ENCODE data around the gene JADE2.

The JADE2 gene

GRCh38 chr5:134572811-134573210 is 47.3 kb downstream of the JADE2 start:
- no peak for DNase-seq

GRCh38 chr5:134574521-134574920 is 49.1 kb downstream of the JADE2 start:
- DNase-seq: no peak

GRCh38 chr5:134575316-134575715 is 49.8 kb downstream of the JADE2 start:
- DNase-seq: no peak

GRCh38 chr5:134576386-134577021 is 51.0 kb downstream of the JADE2 start:
- DNase-seq: no peak

- no peak for DNase-seq
Measured at GRCh38 chr5:134577022-134577795, 51.7 kb downstream of the JADE2 start.

GRCh38 chr5:134577796-134578577 is 52.5 kb downstream of the JADE2 start:
- peak; percentile 79 for DNase-seq

- DNase-seq: no peak
Measured at GRCh38 chr5:134578578-134579283, 53.3 kb downstream of the JADE2 start.

GRCh38 chr5:134579284-134579771 is 53.9 kb downstream of the JADE2 start:
- no peak for DNase-seq

- no peak for DNase-seq
Measured at GRCh38 chr5:134580001-134580460, 54.6 kb downstream of the JADE2 start.

- DNase-seq: no peak
Measured at GRCh38 chr5:134581241-134581981, 55.9 kb downstream of the JADE2 start.

- DNase-seq: no peak
Measured at GRCh38 chr5:134582281-134582680, 56.8 kb downstream of the JADE2 start.

GRCh38 chr5:134582941-134583340 is 57.5 kb downstream of the JADE2 start:
- no peak for DNase-seq

- DNase-seq: no peak
Measured at GRCh38 chr5:134583766-134584165, 58.3 kb downstream of the JADE2 start.

GRCh38 chr5:134584662-134585061 is 59.2 kb downstream of the JADE2 start:
- no peak for DNase-seq

GRCh38 chr5:134585966-134586365 is 60.5 kb downstream of the JADE2 start:
- no peak for DNase-seq

- peak; percentile 81 for DNase-seq
Measured at GRCh38 chr5:134586866-134587524, 61.5 kb downstream of the JADE2 start.

GRCh38 chr5:134590992-134591659 is 65.7 kb downstream of the JADE2 start:
- DNase-seq: no peak

GRCh38 chr5:134592141-134592746 is 66.8 kb downstream of the JADE2 start:
- DNase-seq: no peak

- no peak for DNase-seq
Measured at GRCh38 chr5:134594336-134594735, 68.9 kb downstream of the JADE2 start.

GRCh38 chr5:134594797-134595457 is 69.5 kb downstream of the JADE2 start:
- no peak for DNase-seq
